ENCODE results near the gene SCGB3A2. TPM values are rescaled to one million over a fixed set of nuclear protein-coding genes. Genes with fewer than 3 reads are reported as not detected.
A peak's percentile ranks its signal among the peaks of the same experiment; 100 is the strongest.

Gene SCGB3A2
- total and polyA plus RNA-seq, 4 experiments from 2014 or later, result not detected

GRCh38 chr5:147854894-147855773 lies 23.4 kb upstream of the SCGB3A2 start:
- no peaks in the 10 kb centered on the region for H3K4me1 ChIP-seq (ENCODE audit: insufficient read depth, low read length)
- H3K27ac Mint-ChIP-seq, result peak overlapping the region in 1 of 7 donors; percentile 32
- no peaks in the 10 kb centered on the region for H3K9me3 ChIP-seq (ENCODE audit: control insufficient read depth in 1 of 2, low read length in 2 of 2)
- no peak overlapping the region for H3K27ac ChIP-seq (ENCODE audit: low read depth, low read length)
- peaks cover 2 to 6% of the 10 kb centered on the region in 2 donors for H3K27me3 Mint-ChIP-seq
- POLR2A ChIA-PET (ENCODE audit: partially characterized antibody), result no interaction called here
- no peaks in the 10 kb centered on the region for H3K27me3 ChIP-seq (ENCODE audit: insufficient read depth, low read length)
- CTCF ChIA-PET (ENCODE audit: partially characterized antibody), result interaction anchor here (0.8 to 1.2 kb wide), 2 partner anchors 11 to 24 kb away, joined by 3 read pairs; no protein-coding TSS in a partner anchor
- peaks cover 0 to 2% (median 0%) of the 10 kb centered on the region in 4 donors for H3K4me1 Mint-ChIP-seq
- H3K36me3 ChIP-seq (ENCODE audit: insufficient read depth, low read length), result no peaks in the 10 kb centered on the region
- H3K9me3 Mint-ChIP-seq, result no peaks in the 10 kb centered on the region
- no peak overlapping the region for H3K4me3 Mint-ChIP-seq
- no peaks in the 10 kb centered on the region for H3K36me3 Mint-ChIP-seq
- no peak overlapping the region for H3K4me3 ChIP-seq (ENCODE audit: low read length in 2 of 2)
- DNase-seq, result no peak
- intact Hi-C loops (cut with micrococcal nuclease), result loop anchor here (5.0 kb wide), 1 partner anchor 877 kb away; no protein-coding TSS in a partner anchor

- no peak for DNase-seq
- POLR2A ChIA-PET (ENCODE audit: partially characterized antibody), result no interaction called here
- Mint-ChIP-seq H3K36me3 (no peaks in the 10 kb centered on the region), H3K27ac (no peak overlapping the region), H3K4me1 (peaks cover 0 to 2% (median 0%) of the 10 kb centered on the region in 4 donors), H3K4me3 (no peak overlapping the region), H3K27me3 (peaks cover 2 to 6% of the 10 kb centered on the region in 2 donors), H3K9me3 (no peaks in the 10 kb centered on the region)
- intact Hi-C loops (cut with micrococcal nuclease), result loop anchor here (5.0 kb wide), 1 partner anchor 877 kb away; no protein-coding TSS in a partner anchor
- H3K9me3 ChIP-seq (ENCODE audit: control insufficient read depth in 1 of 2, low read length in 2 of 2), result no peaks in the 10 kb centered on the region
- no peaks in the 10 kb centered on the region for H3K4me1 ChIP-seq (ENCODE audit: insufficient read depth, low read length)
- no peak overlapping the region for H3K27ac ChIP-seq (ENCODE audit: low read depth, low read length)
- H3K4me3 ChIP-seq (ENCODE audit: low read length in 2 of 2), result no peak overlapping the region
- H3K36me3 ChIP-seq (ENCODE audit: insufficient read depth, low read length), result no peaks in the 10 kb centered on the region
- no peaks in the 10 kb centered on the region for H3K27me3 ChIP-seq (ENCODE audit: insufficient read depth, low read length)
- CTCF ChIA-PET (ENCODE audit: partially characterized antibody), result interaction anchor here (0.8 kb wide), 1 partner anchor 24 kb away, joined by 3 read pairs; no protein-coding TSS in a partner anchor
These were observed 22.8 kb upstream of the SCGB3A2 start for GRCh38 chr5:147855774-147856069.

- CTCF ChIA-PET (ENCODE audit: partially characterized antibody), result interaction anchor here (1.5 kb wide), 1 partner anchor 13 kb away, joined by 9 read pairs; no protein-coding TSS in a partner anchor
- no peak for DNase-seq
- Histone ChIP-seq H3K27ac (ENCODE audit: low read depth, low read length) (no peak overlapping the region), H3K4me3 (ENCODE audit: low read length in 2 of 2) (no peak overlapping the region), H3K36me3 (ENCODE audit: insufficient read depth, low read length) (no peaks in the 10 kb centered on the region), H3K27me3 (ENCODE audit: insufficient read depth, low read length) (no peaks in the 10 kb centered on the region), H3K4me1 (ENCODE audit: insufficient read depth, low read length) (no peaks in the 10 kb centered on the region), H3K9me3 (ENCODE audit: control insufficient read depth in 1 of 2, low read length in 2 of 2) (no peaks in the 10 kb centered on the region)
- intact Hi-C loops (cut with micrococcal nuclease), result loop anchor here (5.0 kb wide), 1 partner anchor 876 kb away; no protein-coding TSS in a partner anchor
- no peaks in the 10 kb centered on the region for H3K9me3 Mint-ChIP-seq
- peaks cover 0 to 2% (median 0%) of the 10 kb centered on the region in 4 donors for H3K4me1 Mint-ChIP-seq
- no peak overlapping the region for H3K4me3 Mint-ChIP-seq
- H3K27me3 Mint-ChIP-seq, result peaks cover 2 to 6% of the 10 kb centered on the region in 2 donors
- no peak overlapping the region for H3K27ac Mint-ChIP-seq
- POLR2A ChIA-PET (ENCODE audit: partially characterized antibody), result no interaction called here
- H3K36me3 Mint-ChIP-seq, result no peaks in the 10 kb centered on the region
These were observed 21.7 kb upstream of the SCGB3A2 start for GRCh38 chr5:147856801-147857200.

- Mint-ChIP-seq H3K36me3 (no peaks in the 10 kb centered on the region), H3K27ac (no peak overlapping the region), H3K4me1 (peaks cover 0 to 2% (median 0%) of the 10 kb centered on the region in 4 donors), H3K9me3 (no peaks in the 10 kb centered on the region), H3K4me3 (no peak overlapping the region), H3K27me3 (peaks cover 2 to 3% of the 10 kb centered on the region in 2 donors)
- intact Hi-C loops (cut with micrococcal nuclease), result loop anchor here (5.0 kb wide), 1 partner anchor 875 kb away; no protein-coding TSS in a partner anchor
- H3K4me1 ChIP-seq (ENCODE audit: insufficient read depth, low read length), result no peaks in the 10 kb centered on the region
- DNase-seq, result peak in 4 of 5 donors; percentile 2 to 31 (median 24)
- H3K27ac ChIP-seq (ENCODE audit: low read depth, low read length), result no peak overlapping the region
- H3K36me3 ChIP-seq (ENCODE audit: insufficient read depth, low read length), result no peaks in the 10 kb centered on the region
- no peak overlapping the region for H3K4me3 ChIP-seq (ENCODE audit: low read length in 2 of 2)
- H3K27me3 ChIP-seq (ENCODE audit: insufficient read depth, low read length), result no peaks in the 10 kb centered on the region
- ChIA-PET CTCF (ENCODE audit: partially characterized antibody) (interaction anchor here (0.7 to 4.8 kb wide), 4 partner anchors 7 to 874 kb away, joined by 3 to 16 read pairs (median 6); no protein-coding TSS in a partner anchor), POLR2A (ENCODE audit: partially characterized antibody) (no interaction called here)
- no peaks in the 10 kb centered on the region for H3K9me3 ChIP-seq (ENCODE audit: control insufficient read depth in 1 of 2, low read length in 2 of 2)
These were observed 21.0 kb upstream of the SCGB3A2 start for GRCh38 chr5:147857302-147858129.

GRCh38 chr5:147858565-147858964 lies 19.9 kb upstream of the SCGB3A2 start:
- Mint-ChIP-seq H3K4me3 (no peak overlapping the region), H3K9me3 (no peaks in the 10 kb centered on the region), H3K36me3 (no peaks in the 10 kb centered on the region), H3K27me3 (peaks cover 2 to 3% of the 10 kb centered on the region in 2 donors), H3K4me1 (peaks cover 0 to 2% (median 0%) of the 10 kb centered on the region in 4 donors), H3K27ac (no peak overlapping the region)
- no peaks in the 10 kb centered on the region for H3K27me3 ChIP-seq (ENCODE audit: insufficient read depth, low read length)
- intact Hi-C loops (cut with micrococcal nuclease), result loop anchor here (5.0 kb wide), 1 partner anchor 874 kb away; no protein-coding TSS in a partner anchor
- no peak for DNase-seq
- H3K4me1 ChIP-seq (ENCODE audit: insufficient read depth, low read length), result no peaks in the 10 kb centered on the region
- no peak overlapping the region for H3K4me3 ChIP-seq (ENCODE audit: low read length in 2 of 2)
- POLR2A ChIA-PET (ENCODE audit: partially characterized antibody), result no interaction called here
- no peaks in the 10 kb centered on the region for H3K9me3 ChIP-seq (ENCODE audit: control insufficient read depth in 1 of 2, low read length in 2 of 2)
- no peak overlapping the region for H3K27ac ChIP-seq (ENCODE audit: low read depth, low read length)
- CTCF ChIA-PET (ENCODE audit: partially characterized antibody), result interaction anchor here (0.7 to 4.8 kb wide), 5 partner anchors 8 to 873 kb away, joined by 3 to 16 read pairs (median 3); no protein-coding TSS in a partner anchor
- no peaks in the 10 kb centered on the region for H3K36me3 ChIP-seq (ENCODE audit: insufficient read depth, low read length)

GRCh38 chr5:147859962-147860640 lies 18.4 kb upstream of the SCGB3A2 start:
- H3K4me1 ChIP-seq (ENCODE audit: insufficient read depth, low read length), result no peaks in the 10 kb centered on the region
- H3K9me3 ChIP-seq (ENCODE audit: control insufficient read depth in 1 of 2, low read length in 2 of 2), result no peaks in the 10 kb centered on the region
- Mint-ChIP-seq H3K9me3 (no peaks in the 10 kb centered on the region), H3K4me1 (peaks cover 0 to 2% (median 0%) of the 10 kb centered on the region in 4 donors), H3K27me3 (peaks cover 2 to 6% of the 10 kb centered on the region in 2 donors), H3K4me3 (no peak overlapping the region), H3K36me3 (no peaks in the 10 kb centered on the region), H3K27ac (no peak overlapping the region)
- no peak for DNase-seq
- H3K36me3 ChIP-seq (ENCODE audit: insufficient read depth, low read length), result no peaks in the 10 kb centered on the region
- ChIA-PET CTCF (ENCODE audit: partially characterized antibody) (interaction anchor here (1.3 to 4.8 kb wide), 2 partner anchors 10 to 21 kb away, joined by 3 to 16 read pairs; no protein-coding TSS in a partner anchor), POLR2A (ENCODE audit: partially characterized antibody) (no interaction called here)
- intact Hi-C loops (cut with micrococcal nuclease), result loop anchor here (5.0 kb wide), 1 partner anchor 872 kb away; no protein-coding TSS in a partner anchor
- no peak overlapping the region for H3K27ac ChIP-seq (ENCODE audit: low read depth, low read length)
- no peak overlapping the region for H3K4me3 ChIP-seq (ENCODE audit: low read length in 2 of 2)
- H3K27me3 ChIP-seq (ENCODE audit: insufficient read depth, low read length), result no peaks in the 10 kb centered on the region

Data from CD4-positive, alpha-beta memory T cell (primary cell).